ENCODE measurements around the gene SEMA4G. TPM values are rescaled to one million over a fixed set of nuclear protein-coding genes. Genes with fewer than 3 reads are reported as not detected.

Gene SEMA4G
- total and polyA plus RNA-seq, 2 of the 13 experiments (the other 11 are each of a cell fraction or from before 2014, with no cell fraction given), result 46.2 to 207 TPM

- TF ChIP-seq, protein P1, sequence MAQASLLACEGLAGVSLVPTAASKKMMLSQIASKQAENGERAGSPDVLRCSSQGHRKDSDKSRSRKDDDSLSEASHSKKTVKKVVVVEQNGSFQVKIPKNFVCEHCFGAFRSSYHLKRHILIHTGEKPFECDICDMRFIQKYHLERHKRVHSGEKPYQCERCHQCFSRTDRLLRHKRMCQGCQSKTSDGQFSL (CRISPR knock-in tag; IDR thresholded peaks at IDR 0.05), result no peak
- TF ChIP-seq THRA (CRISPR knock-in tag; IDR thresholded peaks at IDR 0.05; ENCODE audit: borderline replicate concordance) (no peak), ZNF333 (CRISPR knock-in tag; IDR thresholded peaks at IDR 0.05; ENCODE audit: borderline replicate concordance) (0 out of 2 replicates have a peak, but pooled peaks have one; percentile 13), ZNF12 (CRISPR knock-in tag; IDR thresholded peaks at IDR 0.05) (no peak), NR2F1 (CRISPR knock-in tag; IDR thresholded peaks at IDR 0.05) (peak in 1 of 2 experiments; percentile 73; a peak in 1 of 4 replicates), RFX3 (CRISPR knock-in tag; IDR thresholded peaks at IDR 0.05) (no peak), ZNF687 (CRISPR knock-in tag; IDR thresholded peaks at IDR 0.05) (peak; percentile 60; the same call in 1 of the 2 replicates), TBX2 (CRISPR knock-in tag; IDR thresholded peaks at IDR 0.05; ENCODE audit: borderline replicate concordance) (no peak), ZNF563 (CRISPR knock-in tag; IDR thresholded peaks at IDR 0.05) (no peak), THYN1 (CRISPR knock-in tag; IDR thresholded peaks at IDR 0.05; ENCODE audit: borderline replicate concordance, low read depth) (no peak), ZFP36 (IDR thresholded peaks at IDR 0.05; ENCODE audit: borderline replicate concordance, low read depth, low read length, partially characterized antibody) (no peak), KAT7 (CRISPR knock-in tag; IDR thresholded peaks at IDR 0.05; ENCODE audit: borderline replicate concordance) (0 out of 2 replicates have a peak, but pooled peaks have one; percentile 28), MYC (CRISPR knock-in tag; IDR thresholded peaks at IDR 0.05; ENCODE audit: borderline replicate concordance) (no peak), ZNF263 (CRISPR knock-in tag; IDR thresholded peaks at IDR 0.05) (peak; percentile 38; the same call in 1 of the 2 replicates)
- TF ChIP-seq, protein P2, sequence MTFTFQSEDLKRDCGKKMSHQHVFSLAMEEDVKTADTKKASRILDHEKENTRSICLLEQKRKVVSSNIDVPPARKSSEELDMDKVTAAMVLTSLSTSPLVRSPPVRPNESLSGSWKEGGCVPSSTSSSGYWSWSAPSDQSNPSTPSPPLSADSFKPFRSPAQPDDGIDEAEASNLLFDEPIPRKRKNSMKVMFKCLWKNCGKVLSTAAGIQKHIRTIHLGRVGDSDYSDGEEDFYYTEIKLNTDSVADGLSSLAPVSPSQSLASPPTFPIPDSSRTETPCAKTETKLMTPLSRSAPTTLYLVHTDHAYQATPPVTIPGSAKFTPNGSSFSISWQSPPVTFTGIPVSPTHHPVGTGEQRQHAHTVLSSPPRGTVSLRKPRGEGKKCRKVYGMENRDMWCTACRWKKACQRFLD (CRISPR knock-in tag; IDR thresholded peaks at IDR 0.05; ENCODE audit: borderline replicate concordance), result no peak
- TF ChIP-seq, protein P3, sequence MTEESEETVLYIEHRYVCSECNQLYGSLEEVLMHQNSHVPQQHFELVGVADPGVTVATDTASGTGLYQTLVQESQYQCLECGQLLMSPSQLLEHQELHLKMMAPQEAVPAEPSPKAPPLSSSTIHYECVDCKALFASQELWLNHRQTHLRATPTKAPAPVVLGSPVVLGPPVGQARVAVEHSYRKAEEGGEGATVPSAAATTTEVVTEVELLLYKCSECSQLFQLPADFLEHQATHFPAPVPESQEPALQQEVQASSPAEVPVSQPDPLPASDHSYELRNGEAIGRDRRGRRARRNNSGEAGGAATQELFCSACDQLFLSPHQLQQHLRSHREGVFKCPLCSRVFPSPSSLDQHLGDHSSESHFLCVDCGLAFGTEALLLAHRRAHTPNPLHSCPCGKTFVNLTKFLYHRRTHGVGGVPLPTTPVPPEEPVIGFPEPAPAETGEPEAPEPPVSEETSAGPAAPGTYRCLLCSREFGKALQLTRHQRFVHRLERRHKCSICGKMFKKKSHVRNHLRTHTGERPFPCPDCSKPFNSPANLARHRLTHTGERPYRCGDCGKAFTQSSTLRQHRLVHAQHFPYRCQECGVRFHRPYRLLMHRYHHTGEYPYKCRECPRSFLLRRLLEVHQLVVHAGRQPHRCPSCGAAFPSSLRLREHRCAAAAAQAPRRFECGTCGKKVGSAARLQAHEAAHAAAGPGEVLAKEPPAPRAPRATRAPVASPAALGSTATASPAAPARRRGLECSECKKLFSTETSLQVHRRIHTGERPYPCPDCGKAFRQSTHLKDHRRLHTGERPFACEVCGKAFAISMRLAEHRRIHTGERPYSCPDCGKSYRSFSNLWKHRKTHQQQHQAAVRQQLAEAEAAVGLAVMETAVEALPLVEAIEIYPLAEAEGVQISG (CRISPR knock-in tag; IDR thresholded peaks at IDR 0.05), result 0 out of 2 replicates have a peak, but pooled peaks have one; percentile 12
Measured at GRCh38 chr10:100972115-100972903, 3.0 kb downstream of the SEMA4G start (continued).
